RWPE2 (cell line): ENCODE data around the gene ACSF3.

Experiments
- ATAC-seq: fragments of 200-7000 bp; cut with Tn5 transposase; 3 replicates; pipeline ENCODE4 v1.9.1; 2021; ENCODE audit warnings: low read depth
- DNase-seq: peaks from one replicate; pipeline ENCODE4 v3.0.0-alpha.2; 2020; ENCODE audit warnings: low spot score
- H3K27ac ChIP-seq: fragments of 450-650 bp; 2 replicates; pipeline ENCODE4 v1.5.1; 2017; ENCODE audit warnings: mild to moderate bottlenecking; ENCODE audit not compliant: poor library complexity, severe bottlenecking
- H3K27me3 ChIP-seq: fragments of 250-450 bp; sonication (Bioruptor Pico); 2 replicates; pipeline ENCODE4 v1.5.1; 2021; ENCODE audit warnings: mild to moderate bottlenecking, moderate library complexity; ENCODE audit not compliant: insufficient read depth, poor library complexity, severe bottlenecking
- H3K36me3 ChIP-seq: fragments of 250-450 bp; sonication (Bioruptor Pico); 2 replicates; pipeline ENCODE4 v1.5.1; 2020; ENCODE audit warnings: low read depth, mild to moderate bottlenecking, moderate library complexity
- H3K4me1 ChIP-seq: fragments of 250-450 bp; sonication (Bioruptor Pico); 2 replicates; pipeline ENCODE4 v1.5.1; 2021; ENCODE audit warnings: mild to moderate bottlenecking, moderate library complexity; ENCODE audit not compliant: insufficient read depth, poor library complexity, severe bottlenecking
- H3K4me3 ChIP-seq: fragments of 250-450 bp; sonication (Bioruptor Pico); 2 replicates; pipeline ENCODE4 v1.5.1; 2021; ENCODE audit warnings: mild to moderate bottlenecking, moderate library complexity; ENCODE audit not compliant: severe bottlenecking
- H3K9me3 ChIP-seq: fragments of 250-450 bp; sonication (Bioruptor Pico); 2 replicates; pipeline ENCODE4 v1.5.1; 2021; ENCODE audit warnings: mild to moderate bottlenecking, moderate library complexity; ENCODE audit not compliant: severe bottlenecking
- CTCF ChIP-seq: fragments of 450-650 bp; IDR thresholded peaks from one replicate; pipeline ENCODE4 v1.5.1; 2017; ENCODE audit warnings: mild to moderate bottlenecking, moderate library complexity; ENCODE audit not compliant: poor library complexity, severe bottlenecking

ACSF3 gene

GRCh38 chr16:89169778-89170177 lies 76.1 kb downstream of the ACSF3 start:
- H3K36me3 ChIP-seq: no peaks in the 10 kb centered on the region
- DNase-seq (no peak), ATAC-seq (no peak)
- peaks cover 10% of the 10 kb centered on the region for H3K27me3 ChIP-seq
- no peaks in the 10 kb centered on the region for H3K9me3 ChIP-seq
- no peak overlapping the region for H3K27ac ChIP-seq
- H3K4me3 ChIP-seq: no peak overlapping the region
- no peaks in the 10 kb centered on the region for H3K4me1 ChIP-seq
- no peak for TF ChIP-seq CTCF

DNA sequence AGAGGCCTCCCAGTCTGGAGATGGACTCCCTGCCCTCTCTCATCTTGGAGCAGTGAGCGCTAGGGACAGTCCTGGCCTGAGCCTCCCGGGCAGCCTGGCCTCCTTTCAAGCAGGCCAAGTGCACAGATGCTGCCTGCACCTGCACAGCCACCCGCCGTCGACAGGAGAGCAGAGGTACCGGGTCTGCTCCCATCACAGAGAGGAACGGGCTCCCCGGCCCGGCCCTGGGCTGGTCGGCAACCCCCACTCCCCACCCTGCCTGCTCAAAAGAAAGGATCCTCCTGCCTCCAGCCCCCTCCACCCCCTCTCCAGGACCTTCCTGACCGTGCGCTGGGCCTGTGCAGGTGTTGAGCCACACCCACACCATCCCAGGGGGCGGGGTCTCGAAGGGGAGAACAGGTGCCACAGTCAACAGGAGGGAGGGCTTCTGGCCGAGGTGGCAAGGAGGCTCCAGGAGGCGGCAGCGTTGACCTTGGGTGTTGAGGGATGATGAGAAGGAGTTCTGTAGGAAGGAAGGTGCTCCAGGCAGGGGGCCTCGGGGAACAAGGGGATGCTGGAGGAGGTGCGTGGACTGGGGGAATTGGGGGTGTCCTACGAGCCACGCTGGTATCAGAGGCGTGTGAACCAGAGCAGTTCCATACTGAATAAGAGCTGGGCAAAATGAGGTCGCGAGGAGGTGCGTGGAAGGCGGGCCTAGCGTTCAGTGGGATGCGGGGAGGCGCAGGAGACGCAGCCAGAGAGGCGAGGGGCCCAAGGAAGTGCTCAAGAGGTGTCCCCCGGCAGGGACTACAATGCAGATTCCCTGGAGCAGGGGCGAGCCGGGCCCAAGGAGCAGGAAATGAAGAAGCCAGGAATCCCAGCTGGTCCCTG lies 76.9 kb downstream of the ACSF3 start:
- Histone ChIP-seq H3K27ac (no peak overlapping the region), H3K9me3 (no peaks in the 10 kb centered on the region), H3K4me1 (no peaks in the 10 kb centered on the region), H3K27me3 (peaks cover 10% of the 10 kb centered on the region), H3K36me3 (no peaks in the 10 kb centered on the region), H3K4me3 (no peak overlapping the region)
- peak; percentile 15; the same call in 1 of the 3 replicates for ATAC-seq
- no peak for TF ChIP-seq CTCF
- no peak for DNase-seq

- Histone ChIP-seq H3K4me3 (no peak within 1 kb of the TSS), H3K4me1 (no peaks in the 10 kb centered on the region), H3K36me3 (no peaks in the 10 kb centered on the region), H3K27ac (no peak within 1 kb of the TSS), H3K9me3 (no peaks in the 10 kb centered on the region), H3K27me3 (peaks cover 10% of the 10 kb centered on the region)
- TF ChIP-seq CTCF: no peak
- DNase-seq: peak; percentile 98
- peak; percentile 86 for ATAC-seq
Observed at GRCh38 chr16:89171216-89172170, 77.8 kb downstream of the ACSF3 start, which contains the start of gene CDH15. TSS of gene CDH15 (plus strand) at chr16:89171748. CDS start at chr16:89171832, 84 bp downstream.

GRCh38 chr16:89172171-89172527 lies 78.5 kb downstream of the ACSF3 start:
- Histone ChIP-seq H3K36me3 (no peaks in the 10 kb centered on the region), H3K9me3 (no peaks in the 10 kb centered on the region), H3K4me1 (no peaks in the 10 kb centered on the region), H3K27ac (no peak overlapping the region), H3K4me3 (no peak overlapping the region), H3K27me3 (peaks cover 10% of the 10 kb centered on the region)
- DNase-seq (no peak), ATAC-seq (no peak)
- TF ChIP-seq CTCF: no peak
